NCI-H748 (cell line): ENCODE measurements around the gene EXOC6B.
"Not testable (repeated sequence)": the region's sequence is repeated elsewhere in the genome, so short reads cannot be mapped to it uniquely, and the experiment has no call there.

ENCODE experiments used
- DNase-seq: peaks from one replicate; lab custom pipeline; 2025; ENCODE audit not compliant: unreplicated experiment; lab: John Stamatoyannopoulos, UW

EXOC6B gene

GRCh38 chr2:72483346-72483745 is 342.5 kb downstream of the EXOC6B start:
- DNase-seq: no peak

- no peak for DNase-seq
These were observed 350.6 kb downstream of the EXOC6B start for GRCh38 chr2:72475246-72475645.

- no peak for DNase-seq
These were observed 367.9 kb downstream of the EXOC6B start for GRCh38 chr2:72457801-72458516.

DNA sequence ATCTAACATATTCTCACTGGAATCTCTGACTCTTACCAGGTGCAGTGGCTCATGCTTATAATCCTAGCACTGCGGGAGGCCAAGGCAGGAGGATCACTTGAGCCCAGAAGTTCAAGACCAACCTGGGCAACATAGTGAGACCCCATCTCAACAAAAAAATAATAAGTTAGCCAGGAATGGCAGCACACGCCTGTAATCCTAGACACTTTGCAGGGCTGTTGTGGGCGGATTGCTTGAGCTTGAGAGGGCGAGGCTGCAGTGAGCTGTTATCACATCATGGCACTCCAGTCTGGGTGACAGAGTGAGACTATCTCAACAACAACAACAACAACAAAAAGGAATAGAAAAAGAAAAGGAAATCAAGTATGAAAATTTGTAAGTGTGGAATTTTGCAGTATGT is 371.6 kb downstream of the EXOC6B start:
- DNase-seq: no peak

DNA sequence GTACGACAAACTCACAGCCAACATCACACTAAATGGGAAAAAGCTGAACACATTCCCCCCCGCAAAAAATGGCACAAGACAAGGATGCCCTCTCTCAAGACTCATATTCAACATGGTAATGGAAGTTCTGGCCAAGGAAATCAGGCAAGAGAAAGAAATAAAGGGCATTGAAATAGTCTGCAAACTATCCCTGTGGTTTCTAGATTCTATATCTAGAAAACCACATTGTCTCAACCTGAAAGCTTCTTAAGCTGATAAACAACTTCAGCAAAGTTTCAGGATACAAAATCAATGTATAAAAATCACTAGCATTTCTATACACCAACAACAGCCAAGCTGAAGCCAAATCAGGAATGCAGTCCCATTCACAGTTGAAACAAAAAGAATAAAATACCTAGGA is 383.6 kb downstream of the EXOC6B start:
- no peak for DNase-seq

GRCh38 chr2:72439892-72440291 is 385.9 kb downstream of the EXOC6B start:
- no peak for DNase-seq

DNA sequence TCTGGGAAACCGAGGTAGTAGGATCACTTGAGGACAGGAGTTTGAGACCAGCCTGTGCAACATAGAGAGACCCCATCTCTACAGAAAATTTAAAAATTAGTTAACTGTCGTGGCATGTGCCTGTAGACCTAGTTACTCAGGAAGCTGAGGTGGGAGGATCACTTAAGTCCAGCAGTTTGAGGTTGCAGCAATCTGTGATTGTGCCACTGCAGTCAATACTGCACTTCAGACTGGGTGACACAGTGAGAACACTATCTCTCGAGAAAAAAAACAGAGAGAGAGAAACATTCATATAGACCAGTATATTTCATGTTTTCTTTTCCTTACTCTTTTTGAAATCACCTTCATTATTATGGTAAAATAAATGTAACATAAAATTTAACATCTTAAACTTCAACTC is 387.5 kb downstream of the EXOC6B start:
- DNase-seq: no peak

DNA sequence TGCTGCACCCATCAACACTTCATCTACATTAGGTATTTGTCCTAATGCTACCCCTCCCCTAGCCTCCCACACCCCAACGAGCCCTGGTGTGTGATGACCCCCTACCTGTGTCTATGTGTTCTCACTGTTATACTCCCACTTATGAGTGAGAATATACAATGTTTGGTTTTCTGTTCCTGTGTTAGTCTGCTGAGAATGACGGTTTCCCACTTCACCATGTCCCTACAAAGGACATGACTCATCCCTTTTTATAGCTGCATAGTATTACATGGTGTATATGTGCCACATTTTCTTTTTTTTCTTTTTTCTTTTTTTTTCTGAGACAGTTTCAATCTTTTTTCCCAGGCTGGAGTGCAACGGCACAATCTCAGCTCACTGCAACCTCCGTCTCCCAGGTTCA is 394.1 kb downstream of the EXOC6B start:
- DNase-seq: no peak

DNA sequence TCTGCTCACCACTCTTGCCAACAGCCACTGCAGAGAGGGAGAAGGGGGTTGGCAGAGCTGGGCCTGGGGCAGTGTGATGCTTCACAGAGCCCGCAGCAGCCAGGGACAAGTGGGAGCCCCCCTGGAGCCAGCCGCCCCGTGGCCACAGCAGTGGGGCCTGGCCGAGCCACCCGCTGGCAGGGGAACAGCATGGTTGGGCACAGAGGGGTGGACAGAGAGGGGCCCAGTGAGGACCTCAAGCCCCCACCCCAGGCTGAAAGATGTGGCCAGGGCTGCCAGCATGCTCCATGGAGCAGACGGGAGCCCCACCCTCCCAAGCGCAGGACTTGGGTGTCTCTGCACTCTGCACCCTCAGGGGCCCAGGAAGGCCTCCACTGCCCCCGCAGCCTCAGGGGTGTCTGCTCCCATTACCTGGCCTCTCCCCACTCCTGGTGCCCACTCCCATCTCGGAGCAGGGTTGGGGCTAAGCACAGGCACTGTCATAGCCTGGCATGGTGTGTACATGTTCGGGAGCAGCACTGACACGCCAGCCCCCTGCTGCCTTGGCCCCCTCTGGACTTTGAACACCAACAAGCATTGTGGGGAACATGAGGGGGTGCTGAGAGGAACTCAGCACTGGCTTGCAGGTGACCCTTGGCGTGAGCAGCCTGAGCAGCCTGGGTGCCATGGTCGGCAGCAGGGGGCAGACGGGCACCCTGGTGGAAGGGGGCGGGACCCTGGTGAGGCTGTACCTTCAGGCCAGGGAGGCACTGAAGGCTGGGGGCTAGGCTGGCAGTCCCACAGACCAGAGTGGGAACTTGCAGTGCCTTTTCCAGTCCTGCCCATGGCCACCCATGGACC is 398.6 kb downstream of the EXOC6B start:
- no peak for DNase-seq

GRCh38 chr2:72425996-72426395 is 399.8 kb downstream of the EXOC6B start:
- no peak for DNase-seq

- DNase-seq: no peak
These were observed 402.1 kb downstream of the EXOC6B start for GRCh38 chr2:72423756-72424155.

DNA sequence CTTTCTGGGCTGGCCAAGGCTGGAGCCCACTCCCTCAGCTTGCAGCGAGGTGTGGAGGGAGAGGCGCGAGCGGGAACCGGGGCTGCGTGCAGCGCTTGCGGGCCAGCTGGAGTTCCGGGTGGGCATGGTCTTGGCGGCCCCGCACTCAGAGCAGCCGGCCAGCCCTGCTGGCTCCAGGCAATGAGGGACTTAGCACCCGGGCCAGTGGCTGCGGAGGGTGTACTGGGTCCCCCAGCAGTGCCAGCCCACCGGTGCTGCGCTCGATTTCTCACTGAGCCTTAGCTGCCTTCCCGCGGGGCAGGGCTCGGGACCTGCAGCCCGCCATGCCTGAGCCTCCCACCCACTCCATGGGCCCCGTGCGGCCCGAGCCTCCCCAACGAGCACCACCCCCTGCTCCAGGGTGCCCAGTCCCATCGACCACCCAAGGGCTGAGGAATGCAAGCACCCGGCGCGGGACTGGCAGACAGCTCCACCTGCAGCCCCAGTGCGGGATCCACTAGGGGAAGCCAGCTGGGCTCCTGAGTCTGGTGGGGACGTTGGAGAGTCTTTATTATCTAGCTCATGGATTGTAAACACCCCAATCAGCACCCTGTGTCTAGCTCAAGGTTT is 404.0 kb downstream of the EXOC6B start:
- not testable (repeated sequence) for DNase-seq

DNA sequence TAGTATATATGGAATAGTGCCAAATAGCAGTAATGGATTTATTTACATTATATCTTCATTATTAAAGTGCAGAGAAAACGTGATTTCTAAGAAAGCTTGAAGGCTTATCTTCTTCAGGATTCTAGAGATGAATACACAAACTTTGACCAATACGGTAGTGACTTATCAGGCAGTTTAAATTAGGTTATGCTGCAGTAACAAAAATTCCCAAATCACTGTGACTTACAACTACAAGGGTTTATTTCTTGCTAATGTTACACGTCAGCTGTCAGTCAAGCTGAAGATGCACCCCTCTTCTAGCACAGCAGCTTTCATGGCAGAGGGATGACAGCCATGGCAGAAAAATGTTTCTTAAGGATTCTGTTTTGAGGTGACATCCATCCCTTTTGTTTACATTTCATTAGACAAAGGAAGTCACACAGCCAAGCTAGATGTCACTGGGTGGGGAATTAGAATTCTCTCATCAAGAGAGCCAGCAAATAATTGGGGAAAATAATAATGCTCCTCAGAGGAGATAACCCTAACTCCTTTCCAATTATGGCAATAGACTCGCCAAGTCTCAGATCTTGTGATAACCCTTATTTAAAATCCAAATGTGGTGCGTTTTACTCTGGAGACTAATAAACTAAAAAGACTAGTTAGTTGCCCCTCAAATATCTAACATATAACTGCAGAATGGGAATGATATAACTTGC is 409.9 kb downstream of the EXOC6B start:
- no peak for DNase-seq

DNA sequence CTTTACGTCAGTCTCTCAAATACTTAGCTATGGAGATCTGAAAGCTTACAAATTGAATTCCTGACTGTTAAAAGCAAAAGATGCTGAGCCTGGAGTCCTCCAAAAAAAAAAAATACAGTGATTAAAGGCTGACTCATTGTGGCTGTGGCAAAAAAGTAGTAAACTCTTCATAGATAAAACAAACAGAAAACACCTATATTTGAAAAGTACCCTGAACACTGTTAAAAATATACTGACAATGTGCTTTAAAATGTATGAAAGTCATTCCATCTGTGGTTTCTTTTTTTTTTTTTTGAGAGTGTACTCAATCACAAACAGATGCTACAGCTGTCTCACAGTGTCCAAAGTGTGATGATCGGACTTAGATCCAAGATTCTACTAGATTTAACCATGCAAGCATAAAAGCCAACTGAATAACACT is 410.6 kb downstream of the EXOC6B start:
- DNase-seq: no peak

DNA sequence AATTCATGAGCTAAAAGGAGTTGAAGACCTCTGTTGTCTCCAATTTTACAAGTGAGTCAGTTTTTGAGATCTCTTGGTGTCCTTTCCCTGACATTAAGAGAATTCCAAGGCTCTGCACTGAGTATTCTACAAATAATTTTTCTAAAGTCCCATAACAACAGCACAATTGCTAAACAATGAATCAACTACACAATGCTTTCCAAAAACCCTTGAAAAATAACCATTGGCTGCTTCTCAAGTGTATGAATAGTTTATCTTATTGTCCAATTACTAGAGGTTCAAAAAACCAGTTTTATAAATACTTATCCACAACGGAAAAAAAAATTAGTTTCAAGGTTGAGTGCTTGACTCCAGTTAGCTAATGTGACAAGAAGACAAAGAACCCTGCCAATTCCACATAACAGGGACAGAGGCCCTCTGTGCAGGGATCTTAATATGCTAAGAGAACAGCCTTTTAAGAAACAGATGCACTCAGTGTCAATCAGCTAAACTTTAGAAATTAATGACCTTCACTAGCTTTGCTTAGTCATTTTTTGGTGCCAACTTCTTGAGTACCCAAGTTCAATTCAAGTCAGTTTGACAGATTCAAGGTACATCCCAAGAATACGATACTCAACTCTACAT is 411.6 kb downstream of the EXOC6B start:
- DNase-seq: no peak

DNA sequence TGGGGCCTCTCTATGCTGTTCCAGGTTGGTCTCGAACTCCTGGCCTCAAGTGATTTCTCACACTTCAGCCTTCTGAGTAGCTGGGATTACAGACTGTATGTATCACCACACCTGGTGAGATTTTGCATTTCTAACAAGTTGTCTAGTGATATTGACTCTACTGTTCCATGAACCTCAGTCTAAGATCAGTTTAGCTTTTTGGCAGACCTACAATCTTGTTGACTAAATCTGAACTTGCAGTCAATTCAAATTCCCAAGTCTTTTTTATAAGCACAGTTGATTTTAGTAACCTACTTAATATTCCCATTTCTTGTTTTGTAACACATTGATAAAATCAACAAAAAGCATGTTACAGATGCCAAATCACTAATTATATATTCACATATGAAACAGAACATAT is 412.1 kb downstream of the EXOC6B start:
- no peak for DNase-seq

DNA sequence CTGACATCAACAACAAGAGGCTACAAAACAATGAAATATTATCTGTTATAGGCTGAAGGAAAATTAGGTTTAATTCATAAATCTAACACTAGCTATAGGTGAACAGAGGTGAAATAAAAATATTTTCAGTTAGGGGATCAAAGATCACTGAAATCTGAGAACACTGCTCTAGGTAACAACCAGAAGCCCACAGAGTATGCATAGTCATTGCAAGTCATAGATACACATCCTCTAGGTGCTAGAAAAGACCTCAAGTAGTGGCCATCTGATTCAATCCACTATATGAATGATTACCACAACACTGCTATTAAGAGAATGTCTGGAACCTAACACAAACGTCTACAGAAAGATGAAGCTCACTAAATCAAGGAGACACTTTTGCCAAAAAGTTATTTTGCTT is 413.6 kb downstream of the EXOC6B start:
- DNase-seq: no peak

GRCh38 chr2:72399879-72400278 is 426.0 kb downstream of the EXOC6B start:
- DNase-seq: no peak

- peak; percentile 60 for DNase-seq
These were observed 430.7 kb downstream of the EXOC6B start for GRCh38 chr2:72395096-72395495.

DNA sequence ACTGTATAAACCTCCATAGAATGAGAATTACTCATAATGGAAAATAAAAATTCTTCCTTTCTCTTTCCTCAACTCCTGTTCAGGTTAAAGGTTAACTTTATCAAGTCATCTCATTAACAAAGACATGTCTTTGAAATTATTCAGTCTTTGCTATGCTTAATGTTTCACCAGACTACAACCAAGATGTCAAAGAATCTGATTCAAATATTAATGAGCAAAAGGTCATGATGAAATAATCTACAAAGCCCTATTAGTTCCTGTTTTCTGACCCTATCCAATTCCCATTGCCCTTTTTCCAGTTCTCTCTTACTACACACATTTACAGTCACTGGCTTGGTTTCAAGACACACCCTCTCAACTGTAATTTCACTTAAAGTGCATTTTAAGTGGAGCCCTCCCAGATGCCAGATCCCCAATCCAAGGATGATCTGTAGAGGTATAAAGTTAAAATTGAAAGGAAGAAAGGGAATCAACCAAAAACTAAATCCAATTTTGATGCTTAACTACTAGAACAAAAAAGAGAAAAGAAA is 431.2 kb downstream of the EXOC6B start:
- DNase-seq: peak; percentile 83

GRCh38 chr2:72389447-72389846 is 436.4 kb downstream of the EXOC6B start:
- DNase-seq: no peak
